GM10248 (cell line): ENCODE data around the gene ZNF747.

Experiments used
- CTCF ChIA-PET: fragments of 300-600 bp; sonication (Branson Sonifier 250); formaldehyde crosslinking; extraction: SDS; loops from one replicate; lab custom pipeline; 2021; ENCODE audit warnings: antibody characterized with exemption; lab: Yijun Ruan, JAX
- POLR2A ChIA-PET: fragments of 350-650 bp; sonication (Branson Sonifier 250); formaldehyde crosslinking; extraction: SDS; loops from one replicate; lab custom pipeline; 2020; ENCODE audit warnings: antibody characterized with exemption; lab: Yijun Ruan, JAX
- DNase-seq: peaks from one replicate; pipeline ENCODE4 v3.0.0; 2012; ENCODE audit errors: extremely low spot score
- TF ChIP-seq, protein P1 (sequence below): IDR thresholded peaks from 2 replicates; pipeline ENCODE4 v1.5.1; 2012; ENCODE audit warnings: mild to moderate bottlenecking, low read depth; ENCODE audit errors: extremely low read depth, missing control alignments, control extremely low read depth

ZNF747 gene

DNA sequence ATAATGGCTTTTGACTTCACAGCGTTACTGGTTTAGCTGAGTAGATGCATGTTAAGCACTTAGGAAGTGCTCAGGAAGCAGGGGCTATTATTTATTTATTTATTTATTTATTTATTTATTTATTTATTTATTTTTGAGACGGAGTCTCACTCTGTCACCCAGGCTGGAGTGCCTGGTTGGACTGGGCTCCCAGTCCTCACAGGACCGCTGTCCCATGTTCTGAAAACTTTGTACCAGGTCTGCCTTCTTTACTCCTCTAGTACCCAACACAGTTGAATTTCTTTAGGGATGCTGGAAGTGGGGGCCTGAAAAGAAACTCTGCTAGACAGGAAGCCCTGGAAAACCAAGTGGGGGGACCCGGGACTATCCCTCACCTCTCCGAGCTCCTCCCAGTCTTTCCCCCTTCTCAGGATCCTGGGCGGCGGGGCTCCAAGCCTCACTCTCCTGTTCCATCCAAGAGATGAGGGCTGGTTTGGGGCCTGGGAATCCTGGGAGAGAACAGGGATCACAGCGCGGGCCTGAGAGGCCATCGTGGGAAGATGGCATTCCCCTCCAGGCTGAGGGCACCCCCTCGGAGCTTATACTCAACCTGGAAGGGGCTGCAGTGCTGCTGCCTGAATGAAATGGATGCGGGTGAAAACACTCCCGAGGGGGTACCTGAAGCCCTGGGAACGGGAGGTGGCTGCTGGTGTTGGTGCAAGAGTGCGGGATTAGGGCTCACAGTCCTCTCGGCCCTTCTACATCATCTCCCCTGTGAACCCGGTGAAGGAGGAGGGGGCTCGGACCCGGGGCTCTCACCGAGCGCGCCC lies 36.2 kb upstream of the ZNF747 start:
- TF ChIP-seq, protein P1, sequence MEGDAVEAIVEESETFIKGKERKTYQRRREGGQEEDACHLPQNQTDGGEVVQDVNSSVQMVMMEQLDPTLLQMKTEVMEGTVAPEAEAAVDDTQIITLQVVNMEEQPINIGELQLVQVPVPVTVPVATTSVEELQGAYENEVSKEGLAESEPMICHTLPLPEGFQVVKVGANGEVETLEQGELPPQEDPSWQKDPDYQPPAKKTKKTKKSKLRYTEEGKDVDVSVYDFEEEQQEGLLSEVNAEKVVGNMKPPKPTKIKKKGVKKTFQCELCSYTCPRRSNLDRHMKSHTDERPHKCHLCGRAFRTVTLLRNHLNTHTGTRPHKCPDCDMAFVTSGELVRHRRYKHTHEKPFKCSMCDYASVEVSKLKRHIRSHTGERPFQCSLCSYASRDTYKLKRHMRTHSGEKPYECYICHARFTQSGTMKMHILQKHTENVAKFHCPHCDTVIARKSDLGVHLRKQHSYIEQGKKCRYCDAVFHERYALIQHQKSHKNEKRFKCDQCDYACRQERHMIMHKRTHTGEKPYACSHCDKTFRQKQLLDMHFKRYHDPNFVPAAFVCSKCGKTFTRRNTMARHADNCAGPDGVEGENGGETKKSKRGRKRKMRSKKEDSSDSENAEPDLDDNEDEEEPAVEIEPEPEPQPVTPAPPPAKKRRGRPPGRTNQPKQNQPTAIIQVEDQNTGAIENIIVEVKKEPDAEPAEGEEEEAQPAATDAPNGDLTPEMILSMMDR = no peak
- DNase-seq = no peak
- CTCF ChIA-PET = interaction anchor here (0.8 to 1.7 kb wide), 8 partner anchors 12 to 141 kb away, joined by 3 to 7 read pairs (median 4); partner anchors contain the start of genes DCTPP1, ZNF747 and ZNF785
- POLR2A ChIA-PET = interaction anchor here (0.9 to 1.5 kb wide), 3 partner anchors 12 to 141 kb away, joined by 3 to 4 read pairs (median 3); partner anchors contain the start of genes DCTPP1 and ZNF764

DNA sequence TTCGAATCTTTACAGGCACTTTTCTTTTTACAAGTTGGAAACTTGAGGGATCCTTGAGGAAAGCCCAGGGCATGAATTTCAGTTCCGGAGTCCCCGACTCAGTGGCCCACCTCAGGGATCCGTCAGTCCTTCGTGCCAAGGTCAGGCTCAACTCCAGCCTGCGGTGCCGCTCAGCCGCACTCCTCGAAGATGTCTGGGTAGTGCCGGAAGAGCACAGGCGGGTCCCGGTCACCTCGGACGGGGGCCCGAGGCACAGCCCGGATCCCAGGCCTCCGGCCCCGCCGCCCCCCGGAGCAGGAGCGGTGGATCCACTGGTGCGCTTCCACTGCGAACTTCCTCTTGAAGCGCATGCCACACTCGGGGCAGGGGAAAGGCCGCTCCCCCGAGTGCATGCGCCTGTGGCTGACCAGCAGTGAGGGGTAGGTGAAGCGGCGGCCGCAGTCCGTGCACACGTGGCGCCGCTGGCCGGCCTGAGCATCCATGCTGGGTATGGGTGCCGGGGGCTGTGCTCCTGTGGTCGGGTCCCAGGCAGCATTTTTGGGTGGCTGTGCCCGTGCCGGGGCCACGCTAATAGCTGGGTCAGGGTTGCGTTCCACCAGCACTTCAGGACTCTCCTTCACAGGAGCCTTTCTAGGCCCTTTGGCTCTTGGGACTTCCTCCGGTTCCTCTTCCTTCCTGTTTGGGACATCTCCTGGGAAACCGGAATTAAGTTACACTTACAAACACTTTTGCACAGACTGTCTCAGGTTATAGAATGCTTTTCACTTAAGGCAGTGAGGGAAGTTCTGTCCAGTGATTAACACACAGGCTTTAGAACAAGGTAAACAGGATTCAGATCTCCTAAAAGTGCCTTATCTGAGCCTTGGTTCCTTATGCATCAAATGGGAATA lies 35.3 kb upstream of the ZNF747 start:
- ChIA-PET POLR2A (interaction anchor here (0.9 kb wide), 1 partner anchor 140 kb away, joined by 3 read pairs; the partner anchor contains the start of gene DCTPP1), CTCF (interaction anchor here (0.8 to 1.7 kb wide), 3 partner anchors 11 to 140 kb away, joined by 3 to 7 read pairs (median 4); partner anchors contain the start of genes DCTPP1 and ZNF747)
- TF ChIP-seq, protein P1 = no peak
- no peak for DNase-seq

DNA sequence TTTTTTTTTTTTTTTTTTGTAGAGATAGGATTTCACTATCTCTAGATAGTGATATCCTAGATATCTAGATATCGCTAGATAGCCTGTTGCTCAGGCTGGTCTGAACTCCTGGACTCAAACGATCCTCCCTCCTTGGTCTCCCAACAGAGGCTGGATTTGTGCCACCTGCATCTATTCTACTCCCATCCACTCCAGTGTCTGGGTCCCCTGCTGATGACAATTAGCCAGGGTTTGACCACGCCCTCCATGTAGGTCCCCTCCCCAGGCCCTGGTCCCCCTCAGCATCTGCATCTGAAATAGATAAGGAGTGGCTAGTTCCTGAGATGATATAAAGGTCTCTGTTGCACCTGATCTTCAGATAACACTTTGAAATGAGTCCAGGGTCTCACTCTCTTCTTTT lies 34.6 kb upstream of the ZNF747 start:
- ChIA-PET CTCF (interaction anchor here (1.1 to 4.5 kb wide), 5 partner anchors 11 to 139 kb away, joined by 3 to 17 read pairs (median 5); partner anchors contain the start of genes DCTPP1 and ZNF764), POLR2A (interaction anchor here (0.7 kb wide), 1 partner anchor 18 kb away, joined by 3 read pairs; no protein-coding TSS in a partner anchor)
- no peak for DNase-seq
- TF ChIP-seq, protein P1 = no peak

DNA sequence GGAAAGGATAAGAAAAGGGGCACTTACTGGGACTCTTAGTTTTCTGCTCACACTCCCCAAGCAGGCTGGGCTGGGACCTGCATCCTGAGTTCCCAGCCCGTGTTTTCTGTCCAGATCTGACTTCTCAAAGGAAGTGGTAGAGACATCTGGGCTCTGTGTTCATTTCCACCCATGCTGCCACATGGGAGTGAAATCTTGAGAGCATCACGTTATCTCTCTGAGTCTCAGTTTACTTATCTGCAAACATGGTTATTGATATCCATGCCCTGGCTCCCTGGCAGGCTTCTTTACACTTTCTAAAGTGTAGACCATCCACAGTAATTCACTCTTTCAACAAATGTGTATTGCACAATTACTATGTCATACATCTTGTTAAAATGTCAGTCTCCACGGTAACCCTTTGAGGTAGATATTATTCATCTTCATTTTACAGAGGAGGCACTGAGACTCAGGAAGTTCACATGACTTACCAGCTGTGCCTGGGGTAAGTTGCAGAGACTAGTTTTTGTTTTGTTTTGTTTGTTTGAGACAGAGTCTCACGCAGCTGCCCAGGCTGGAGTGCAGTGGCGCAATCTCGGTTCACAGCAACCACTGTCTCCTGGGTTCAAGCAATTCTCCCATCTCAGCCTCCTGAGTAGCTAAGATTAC lies 33.5 kb upstream of the ZNF747 start:
- TF ChIP-seq, protein P1 = no peak
- DNase-seq = peak; percentile 62
- CTCF ChIA-PET = interaction anchor here (0.7 to 4.5 kb wide), 10 partner anchors 10 to 382 kb away, joined by 3 to 17 read pairs (median 4); partner anchors contain the start of genes DCTPP1 and ZNF764
- POLR2A ChIA-PET = interaction anchor here (0.7 to 1.4 kb wide), 2 partner anchors 10 to 89 kb away, joined by 3 to 4 read pairs; partner anchors contain the start of gene ZNF764

DNA sequence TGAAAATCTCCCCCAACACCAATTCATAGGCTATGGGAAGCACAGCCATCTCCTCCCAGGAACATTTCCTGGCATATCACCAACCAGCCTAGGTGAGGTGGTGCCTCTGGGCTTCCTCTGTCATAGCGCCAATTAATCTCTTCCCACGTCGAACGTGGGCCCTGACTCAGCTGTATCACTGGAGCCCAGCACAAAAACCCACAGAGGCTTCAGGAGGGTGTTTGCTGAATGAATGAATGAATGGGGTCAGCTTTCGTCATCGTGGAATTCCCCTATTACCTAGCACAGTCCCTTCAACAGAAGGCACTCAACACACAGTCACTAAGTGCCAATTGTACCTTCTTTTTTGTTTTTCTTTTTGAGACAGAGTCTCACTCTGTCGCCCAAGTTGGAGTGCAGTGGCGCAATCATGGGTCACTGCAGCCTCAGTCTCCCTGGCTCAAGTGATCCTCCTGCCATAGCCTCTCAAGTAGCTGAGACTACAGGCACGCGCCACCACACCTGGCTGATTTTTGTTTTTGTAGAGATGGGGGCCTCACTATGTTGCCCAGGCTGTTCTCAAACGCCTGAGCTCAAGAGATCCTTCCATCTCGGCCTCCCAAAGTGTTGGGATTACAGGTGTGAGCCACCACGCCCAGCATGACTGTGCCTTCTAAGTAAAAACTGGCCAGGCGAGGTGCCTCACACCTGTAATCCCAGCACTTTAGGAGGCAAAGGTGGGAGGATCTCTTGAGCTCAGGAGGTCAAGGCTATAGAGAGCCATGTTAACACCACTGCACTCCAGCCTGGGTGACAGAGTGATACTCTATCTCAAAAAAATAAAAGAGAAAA lies 32.7 kb upstream of the ZNF747 start:
- CTCF ChIA-PET = interaction anchor here (1.2 to 4.5 kb wide), 6 partner anchors 10 to 138 kb away, joined by 4 to 17 read pairs (median 9); partner anchors contain the start of genes DCTPP1, ZNF747 and ZNF764
- DNase-seq = no peak
- TF ChIP-seq, protein P1 = no peak
- POLR2A ChIA-PET = interaction anchor here (1.4 kb wide), 1 partner anchor 9 kb away, joined by 4 read pairs; the partner anchor contains the start of gene ZNF764
